Measurements from ENCODE around the gene TNFAIP2. TPM values are rescaled to one million over a fixed set of nuclear protein-coding genes. Genes with fewer than 3 reads are reported as not detected.

Gene TNFAIP2
- total and polyA plus RNA-seq, 2 experiments from 2014 or later: 9.9 to 14.1 TPM

DNA sequence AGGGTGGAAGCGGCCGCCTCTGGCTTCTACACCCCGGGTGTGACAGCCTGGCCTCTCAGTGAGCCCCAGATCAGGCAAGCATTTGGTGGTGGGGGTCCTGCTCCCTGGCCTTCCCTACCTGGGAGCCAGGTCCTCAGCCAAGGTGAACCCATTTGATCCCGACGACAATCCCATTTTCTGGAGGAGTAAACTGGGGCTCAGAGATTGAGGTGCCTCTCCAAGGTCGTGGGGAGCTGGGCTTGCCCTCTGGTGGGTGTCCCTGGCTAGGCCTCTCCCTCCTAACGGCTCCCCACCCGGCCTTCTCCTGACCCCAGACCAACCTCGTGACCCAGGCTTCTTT, 31.4 kb upstream of the TNFAIP2 start (continued):
- TF ChIP-seq, protein P1, sequence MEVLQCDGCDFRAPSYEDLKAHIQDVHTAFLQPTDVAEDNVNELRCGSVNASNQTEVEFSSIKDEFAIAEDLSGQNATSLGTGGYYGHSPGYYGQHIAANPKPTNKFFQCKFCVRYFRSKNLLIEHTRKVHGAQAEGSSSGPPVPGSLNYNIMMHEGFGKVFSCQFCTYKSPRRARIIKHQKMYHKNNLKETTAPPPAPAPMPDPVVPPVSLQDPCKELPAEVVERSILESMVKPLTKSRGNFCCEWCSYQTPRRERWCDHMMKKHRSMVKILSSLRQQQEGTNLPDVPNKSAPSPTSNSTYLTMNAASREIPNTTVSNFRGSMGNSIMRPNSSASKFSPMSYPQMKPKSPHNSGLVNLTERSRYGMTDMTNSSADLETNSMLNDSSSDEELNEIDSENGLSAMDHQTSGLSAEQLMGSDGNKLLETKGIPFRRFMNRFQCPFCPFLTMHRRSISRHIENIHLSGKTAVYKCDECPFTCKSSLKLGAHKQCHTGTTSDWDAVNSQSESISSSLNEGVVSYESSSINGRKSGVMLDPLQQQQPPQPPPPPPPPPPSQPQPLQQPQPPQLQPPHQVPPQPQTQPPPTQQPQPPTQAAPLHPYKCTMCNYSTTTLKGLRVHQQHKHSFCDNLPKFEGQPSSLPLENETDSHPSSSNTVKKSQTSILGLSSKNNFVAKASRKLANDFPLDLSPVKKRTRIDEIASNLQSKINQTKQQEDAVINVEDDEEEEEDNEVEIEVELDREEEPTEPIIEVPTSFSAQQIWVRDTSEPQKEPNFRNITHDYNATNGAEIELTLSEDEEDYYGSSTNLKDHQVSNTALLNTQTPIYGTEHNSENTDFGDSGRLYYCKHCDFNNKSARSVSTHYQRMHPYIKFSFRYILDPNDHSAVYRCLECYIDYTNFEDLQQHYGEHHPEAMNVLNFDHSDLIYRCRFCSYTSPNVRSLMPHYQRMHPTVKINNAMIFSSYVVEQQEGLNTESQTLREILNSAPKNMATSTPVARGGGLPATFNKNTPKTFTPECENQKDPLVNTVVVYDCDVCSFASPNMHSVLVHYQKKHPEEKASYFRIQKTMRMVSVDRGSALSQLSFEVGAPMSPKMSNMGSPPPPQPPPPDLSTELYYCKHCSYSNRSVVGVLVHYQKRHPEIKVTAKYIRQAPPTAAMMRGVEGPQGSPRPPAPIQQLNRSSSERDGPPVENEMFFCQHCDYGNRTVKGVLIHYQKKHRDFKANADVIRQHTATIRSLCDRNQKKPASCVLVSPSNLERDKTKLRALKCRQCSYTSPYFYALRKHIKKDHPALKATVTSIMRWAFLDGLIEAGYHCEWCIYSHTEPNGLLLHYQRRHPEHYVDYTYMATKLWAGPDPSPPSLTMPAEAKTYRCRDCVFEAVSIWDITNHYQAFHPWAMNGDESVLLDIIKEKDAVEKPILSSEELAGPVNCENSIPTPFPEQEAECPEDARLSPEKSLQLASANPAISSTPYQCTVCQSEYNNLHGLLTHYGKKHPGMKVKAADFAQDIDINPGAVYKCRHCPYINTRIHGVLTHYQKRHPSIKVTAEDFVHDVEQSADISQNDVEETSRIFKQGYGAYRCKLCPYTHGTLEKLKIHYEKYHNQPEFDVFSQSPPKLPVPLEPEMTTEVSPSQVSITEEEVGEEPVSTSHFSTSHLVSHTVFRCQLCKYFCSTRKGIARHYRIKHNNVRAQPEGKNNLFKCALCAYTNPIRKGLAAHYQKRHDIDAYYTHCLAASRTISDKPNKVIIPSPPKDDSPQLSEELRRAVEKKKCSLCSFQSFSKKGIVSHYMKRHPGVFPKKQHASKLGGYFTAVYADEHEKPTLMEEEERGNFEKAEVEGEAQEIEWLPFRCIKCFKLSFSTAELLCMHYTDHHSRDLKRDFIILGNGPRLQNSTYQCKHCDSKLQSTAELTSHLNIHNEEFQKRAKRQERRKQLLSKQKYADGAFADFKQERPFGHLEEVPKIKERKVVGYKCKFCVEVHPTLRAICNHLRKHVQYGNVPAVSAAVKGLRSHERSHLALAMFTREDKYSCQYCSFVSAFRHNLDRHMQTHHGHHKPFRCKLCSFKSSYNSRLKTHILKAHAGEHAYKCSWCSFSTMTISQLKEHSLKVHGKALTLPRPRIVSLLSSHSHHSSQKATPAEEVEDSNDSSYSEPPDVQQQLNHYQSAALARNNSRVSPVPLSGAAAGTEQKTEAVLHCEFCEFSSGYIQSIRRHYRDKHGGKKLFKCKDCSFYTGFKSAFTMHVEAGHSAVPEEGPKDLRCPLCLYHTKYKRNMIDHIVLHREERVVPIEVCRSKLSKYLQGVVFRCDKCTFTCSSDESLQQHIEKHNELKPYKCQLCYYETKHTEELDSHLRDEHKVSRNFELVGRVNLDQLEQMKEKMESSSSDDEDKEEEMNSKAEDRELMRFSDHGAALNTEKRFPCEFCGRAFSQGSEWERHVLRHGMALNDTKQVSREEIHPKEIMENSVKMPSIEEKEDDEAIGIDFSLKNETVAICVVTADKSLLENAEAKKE (CRISPR knock-in tag; IDR thresholded peaks at IDR 0.05): no peak
- no peak for TF ChIP-seq CREB1 (CRISPR knock-in tag; IDR thresholded peaks at IDR 0.05; ENCODE audit: low read depth)
- no peak for TF ChIP-seq ZNF331 (CRISPR knock-in tag; IDR thresholded peaks at IDR 0.05; ENCODE audit: low read depth)
- no peak for TF ChIP-seq NANOG (IDR thresholded peaks at IDR 0.05; ENCODE audit: borderline replicate concordance)
- TF ChIP-seq, protein P2, sequence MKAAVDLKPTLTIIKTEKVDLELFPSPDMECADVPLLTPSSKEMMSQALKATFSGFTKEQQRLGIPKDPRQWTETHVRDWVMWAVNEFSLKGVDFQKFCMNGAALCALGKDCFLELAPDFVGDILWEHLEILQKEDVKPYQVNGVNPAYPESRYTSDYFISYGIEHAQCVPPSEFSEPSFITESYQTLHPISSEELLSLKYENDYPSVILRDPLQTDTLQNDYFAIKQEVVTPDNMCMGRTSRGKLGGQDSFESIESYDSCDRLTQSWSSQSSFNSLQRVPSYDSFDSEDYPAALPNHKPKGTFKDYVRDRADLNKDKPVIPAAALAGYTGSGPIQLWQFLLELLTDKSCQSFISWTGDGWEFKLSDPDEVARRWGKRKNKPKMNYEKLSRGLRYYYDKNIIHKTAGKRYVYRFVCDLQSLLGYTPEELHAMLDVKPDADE (IDR thresholded peaks at IDR 0.05): no peak
- TF ChIP-seq ZNF114 (CRISPR knock-in tag; IDR thresholded peaks at IDR 0.05): no peak
- TF ChIP-seq POLR2AphosphoS5 (IDR thresholded peaks at IDR 0.05; ENCODE audit: low read depth): no peak
- TF ChIP-seq, protein P3, sequence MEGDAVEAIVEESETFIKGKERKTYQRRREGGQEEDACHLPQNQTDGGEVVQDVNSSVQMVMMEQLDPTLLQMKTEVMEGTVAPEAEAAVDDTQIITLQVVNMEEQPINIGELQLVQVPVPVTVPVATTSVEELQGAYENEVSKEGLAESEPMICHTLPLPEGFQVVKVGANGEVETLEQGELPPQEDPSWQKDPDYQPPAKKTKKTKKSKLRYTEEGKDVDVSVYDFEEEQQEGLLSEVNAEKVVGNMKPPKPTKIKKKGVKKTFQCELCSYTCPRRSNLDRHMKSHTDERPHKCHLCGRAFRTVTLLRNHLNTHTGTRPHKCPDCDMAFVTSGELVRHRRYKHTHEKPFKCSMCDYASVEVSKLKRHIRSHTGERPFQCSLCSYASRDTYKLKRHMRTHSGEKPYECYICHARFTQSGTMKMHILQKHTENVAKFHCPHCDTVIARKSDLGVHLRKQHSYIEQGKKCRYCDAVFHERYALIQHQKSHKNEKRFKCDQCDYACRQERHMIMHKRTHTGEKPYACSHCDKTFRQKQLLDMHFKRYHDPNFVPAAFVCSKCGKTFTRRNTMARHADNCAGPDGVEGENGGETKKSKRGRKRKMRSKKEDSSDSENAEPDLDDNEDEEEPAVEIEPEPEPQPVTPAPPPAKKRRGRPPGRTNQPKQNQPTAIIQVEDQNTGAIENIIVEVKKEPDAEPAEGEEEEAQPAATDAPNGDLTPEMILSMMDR (conservative IDR thresholded peaks at IDR 0.05; ENCODE audit: low read depth in 2 of 2): no peak
- no peak for TF ChIP-seq EZH2phosphoT487 (IDR thresholded peaks at IDR 0.05; ENCODE audit: unreplicated experiment)

All from GM23338 (cell line).